GM12878 (cell line): ENCODE data around the gene CSTB. TPM values are rescaled to one million over a fixed set of nuclear protein-coding genes. Genes with fewer than 3 reads are reported as not detected.

Experiments
- ATAC-seq: fragments of 200-7000 bp; cut with Tn5 transposase; 3 replicates; pipeline ENCODE4 v1.9.1; 2020; ENCODE audit warnings: mild to moderate bottlenecking, moderate library complexity
- Bru-seq: library from RNA; stranded (reverse); fragments of 400-500 nt; gene quantifications from one replicate; lab custom pipeline; 2021; lab: Mats Ljungman, UMichigan
- BruChase-seq, 2 experiments: library from RNA; stranded (reverse); fragments of 400-500 nt; gene quantifications; one replicate each; lab custom pipeline; 2021; lab: Mats Ljungman, UMichigan
- BruUV-seq: library from RNA; stranded (reverse); fragments of 400-500 nt; replicated peaks from 2 replicates; lab custom pipeline; 2021; lab: Mats Ljungman, UMichigan
- CTCF ChIA-PET: fragments of 300-600 bp; sonication (Branson Sonifier 250); formaldehyde crosslinking; extraction: SDS; loops from one replicate; lab custom pipeline; 2021; ENCODE audit warnings: inconsistent platforms; lab: Yijun Ruan, JAX
- POLR2A ChIA-PET: fragments of 350-600 bp; formaldehyde crosslinking; extraction: SDS; loops from one replicate; lab custom pipeline; 2021; ENCODE audit warnings: inconsistent platforms; lab: Charles Lee
- RAD21 ChIA-PET: fragments of 300-600 bp; sonication (Branson Sonifier 250); formaldehyde crosslinking; loops from one replicate; lab custom pipeline; 2023; ENCODE audit warnings: antibody characterized with exemption; ENCODE audit not compliant: unreplicated experiment; lab: Charles Lee
- SMC1A ChIA-PET: fragments of 300-600 bp; sonication (Branson Sonifier 250); formaldehyde crosslinking; loops from one replicate; lab custom pipeline; 2023; ENCODE audit not compliant: unreplicated experiment, uncharacterized antibody; lab: Charles Lee
- DNase-seq: peaks from one replicate; pipeline ENCODE4 v3.0.0-alpha.2; 2011; ENCODE audit warnings: low read depth, low spot score
- FAIRE-seq: peaks from 3 replicates; lab custom pipeline; 2011; peaks lifted over from hg19 to GRCh38; lab: Jason Lieb, UNC
- H2AFZ ChIP-seq: 2 replicates; pipeline ENCODE4 v1.6.0; 2011; ENCODE audit warnings: low read depth, low read length, control low read depth; ENCODE audit not compliant: control insufficient read depth
- H3K27ac ChIP-seq: 2 replicates; pipeline ENCODE4 v1.5.1; 2011; ENCODE audit warnings: control low read depth; ENCODE audit not compliant: control insufficient read depth, insufficient read depth
- H3K27me3 ChIP-seq, 2 experiments: replicated peaks in 1 of 2; 2 replicates each; pipeline versions ENCODE4 v1.6.0 to v1.6.1; 2011; ENCODE audit warnings: low read length in 1 of 2; ENCODE audit not compliant: control insufficient read depth in 2 of 2, insufficient read depth in 2 of 2
- H3K36me3 ChIP-seq, 2 experiments: 2 replicates each; pipeline ENCODE4 v1.5.1; 2011; ENCODE audit warnings: low read length in 1 of 2; ENCODE audit not compliant: control insufficient read depth in 2 of 2, insufficient read depth in 2 of 2
- H3K4me1 ChIP-seq: 2 replicates; pipeline ENCODE4 v1.6.1; 2011; ENCODE audit warnings: mild to moderate bottlenecking, low read length, moderate library complexity, mixed read lengths; ENCODE audit not compliant: control insufficient read depth, insufficient read depth
- H3K4me2 ChIP-seq: 2 replicates; pipeline ENCODE4 v1.6.0; 2011; ENCODE audit warnings: control low read depth; ENCODE audit not compliant: control insufficient read depth, insufficient read depth
- H3K4me3 ChIP-seq: fragments of 200-600 bp; sonication (generic); 2 replicates; pipeline ENCODE4 v1.5.1; 2016
- H3K79me2 ChIP-seq: 2 replicates; pipeline ENCODE4 v1.6.0; 2011; ENCODE audit warnings: low read length; ENCODE audit not compliant: control insufficient read depth, insufficient read depth
- H3K9ac ChIP-seq: 2 replicates; pipeline ENCODE4 v1.8.0; 2011; ENCODE audit warnings: low read length, control low read depth, mixed read lengths; ENCODE audit not compliant: control insufficient read depth, insufficient read depth
- H3K9me3 ChIP-seq: replicated peaks from 3 replicates; pipeline ENCODE4 v1.5.1; 2011; ENCODE audit warnings: mild to moderate bottlenecking, low read length; ENCODE audit not compliant: control insufficient read depth, insufficient read depth
- H4K20me1 ChIP-seq: 2 replicates; pipeline ENCODE4 v1.6.0; 2011; ENCODE audit not compliant: control insufficient read depth, insufficient read depth
- BHLHE40 ChIP-seq, 2 experiments: fragments of 450-650 bp in 1 of 2; IDR thresholded peaks; 2 replicates each; pipeline ENCODE4 v1.6.1; 2011 to 2017; ENCODE audit warnings: low read depth in 2 of 2, borderline replicate concordance in 1 of 2, improper control_type of control experiment in 1 of 2, low read length in 1 of 2, mild to moderate bottlenecking in 1 of 2
- CEBPB ChIP-seq, 2 experiments: fragments of 150-350 bp in 1 of 2; IDR thresholded peaks; 2 replicates each; pipeline ENCODE4 v1.6.1; 2012 to 2014; ENCODE audit warnings: low read depth in 2 of 2, low read length in 2 of 2, borderline replicate concordance in 1 of 2, inconsistent platforms in 1 of 2
- FOXK2 ChIP-seq: fragments of 450-650 bp; IDR thresholded peaks from 2 replicates; pipeline ENCODE4 v1.6.1; 2017; ENCODE audit warnings: mild to moderate bottlenecking, moderate library complexity
- IRF4 ChIP-seq: IDR thresholded peaks from 2 replicates; pipeline ENCODE4 v1.6.1; 2011; ENCODE audit warnings: low read depth, low read length
- KLF5 ChIP-seq: fragments of 450-650 bp; IDR thresholded peaks from 2 replicates; pipeline ENCODE4 v1.6.1; 2014; ENCODE audit warnings: mild to moderate bottlenecking; ENCODE audit not compliant: partially characterized antibody
- MEF2B ChIP-seq: fragments of 450-650 bp; IDR thresholded peaks from 2 replicates; pipeline ENCODE4 v1.6.1; 2018; ENCODE audit warnings: mild to moderate bottlenecking, moderate library complexity; ENCODE audit not compliant: partially characterized antibody, poor library complexity, severe bottlenecking
- PML ChIP-seq: IDR thresholded peaks from 2 replicates; pipeline ENCODE4 v1.6.1; 2012; ENCODE audit warnings: low read length, inconsistent platforms
- POLR2A ChIP-seq: IDR thresholded peaks from 2 replicates; pipeline ENCODE4 v1.6.1; 2011; ENCODE audit warnings: low read depth, mild to moderate bottlenecking, low read length
- RBBP5 ChIP-seq: fragments of 200-600 bp; sonication (generic); conservative IDR thresholded peaks from 2 replicates; pipeline ENCODE4 v1.6.1; 2016
- SMAD1 ChIP-seq: fragments of 450-650 bp; IDR thresholded peaks from 2 replicates; pipeline ENCODE4 v1.6.1; 2018; ENCODE audit warnings: mild to moderate bottlenecking, low read depth; ENCODE audit not compliant: partially characterized antibody
- STAT1 ChIP-seq: fragments of 450-650 bp; conservative IDR thresholded peaks from 2 replicates; pipeline ENCODE4 v1.6.1; 2014; ENCODE audit warnings: antibody characterized with exemption, mild to moderate bottlenecking
- ZNF217 ChIP-seq: fragments of 450-650 bp; IDR thresholded peaks from 2 replicates; pipeline ENCODE4 v1.6.1; 2017; ENCODE audit warnings: antibody characterized with exemption, mild to moderate bottlenecking
- ZZZ3 ChIP-seq: IDR thresholded peaks from 2 replicates; pipeline ENCODE4 v1.6.1; 2011; ENCODE audit warnings: low read depth; ENCODE audit not compliant: control insufficient read depth, insufficient read length
- WGBS: methylation state at CpG from one replicate; pipeline ENCODE4 v1.1.6; 2016; ENCODE audit warnings: low lambda C conversion rate; ENCODE audit not compliant: insufficient replicate concordance, insufficient coverage; ENCODE audit errors: missing lambda C conversion rate; 5-methylcytosine and 5-hydroxymethylcytosine counted together
- in situ Hi-C: fragments of 300-500 bp; cut with MboI; formaldehyde crosslinking; loops from 9 replicates; pipeline ENCODE4 v1.14.3; 2018; ENCODE audit warnings: mixed read lengths
- intact Hi-C: fragments of 100-400 bp; cut with micrococcal nuclease; formaldehyde crosslinking; loops from one replicate; pipeline ENCODE4 v1.14.2; 2022; ENCODE audit not compliant: unreplicated experiment
- long read RNA-seq, 2 experiments: library from polyadenylated mRNA; unstranded; transcript quantifications; one replicate each; pipeline ENCODE4 v2.0.0, GENCODE V29; 2019 to 2020
- polyA minus RNA-seq, 3 experiments: library from RNA; depleted of rRNA, polyadenylated mRNA; stranded (reverse); fragments of >200 nt; gene quantifications; 2 replicates each; pipeline ENCODE4 v1.2.3, GENCODE V29; 2011
- polyA plus RNA-seq, 11 experiments: library from polyadenylated mRNA; depleted of rRNA in 4 of 11; unstranded in 6 of 11; stranded (reverse) in 5 of 11; fragments of >200 nt; fragmentation: Nextera tagmentation in 4 of 11; fragmentation: Illumina TruSeq in 1 of 11; extraction: Ambion mirVana in 4 of 11; extraction: Trizol in 1 of 11; gene quantifications; 1 replicate in 1 of 11; 2 replicates in 10 of 11; pipeline versions ENCODE4 v1.2.1 to v1.2.3, GENCODE V29; 2011 to 2016; ENCODE audit warnings: inconsistent platforms in 2 of 11, missing spikeins in 2 of 11, low read depth in 1 of 11
- total RNA-seq, 4 experiments: library from RNA; depleted of rRNA in 3 of 4; stranded (reverse); fragments of >200 nt in 3 of 4; fragmentation: Illumina TruSeq in 1 of 4; extraction: Trizol in 1 of 4; gene quantifications; 2 replicates each; pipeline versions ENCODE4 v1.2.1 to v1.2.3, GENCODE V29; 2013 to 2021
- TF ChIP-seq, protein P1 (sequence below): fragments of 450-650 bp; formaldehyde crosslinking; IDR thresholded peaks from 2 replicates; pipeline ENCODE4 v1.4.0; 2022; ENCODE audit warnings: mild to moderate bottlenecking, moderate library complexity

CSTB gene, protein sequence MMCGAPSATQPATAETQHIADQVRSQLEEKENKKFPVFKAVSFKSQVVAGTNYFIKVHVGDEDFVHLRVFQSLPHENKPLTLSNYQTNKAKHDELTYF
- total RNA-seq (2013; cell fraction: nucleolus; rRNA removed), result 9.7 and 10.0 TPM in 2 replicates
- total RNA-seq (2014; rRNA removed) (18.6 and 25.9 TPM in 2 replicates), total RNA-seq (2014; rRNA removed; fragmentation: Illumina TruSeq; extraction: Trizol) (20.4 and 20.6 TPM in 2 replicates), total RNA-seq (2021) (38.3 and 39.5 TPM in 2 replicates), polyA plus RNA-seq (2011; rRNA removed) (43.3 and 45.6 TPM in 2 replicates), polyA plus RNA-seq (2014; fragmentation: Illumina TruSeq; extraction: Trizol) (30.1 and 53.5 TPM in 2 replicates), polyA plus RNA-seq (2014; fragmentation: Nextera tagmentation; extraction: Ambion mirVana) (10 to 100 TPM; 12.5 to 20.2 TPM), polyA plus RNA-seq (2014; rRNA removed) (51.8 and 68.2 TPM in 2 replicates), polyA plus RNA-seq (2016; fragmentation: Nextera tagmentation; extraction: Ambion mirVana) (10 to 100 TPM; 82.3 to 82.7 TPM), polyA minus RNA-seq (2011; rRNA and poly(A)+ RNA removed) (31.5 and 36.7 TPM in 2 replicates), Bru-seq, nascent RNA (percentile 87 among the genes with signal in this experiment), BruChase-seq, experiment 1, labeled RNA remaining after a 6-hour chase (percentile 96 among the genes with signal in this experiment), BruChase-seq, experiment 2, labeled RNA remaining after a 2-hour chase (percentile 91 among the genes with signal in this experiment)
- polyA plus RNA-seq (2011; ENCODE audit: low read depth), result 42.8 TPM
- 75.9 and 87.5 TPM in 2 replicates for polyA plus RNA-seq (2011; cell fraction: cytosol; rRNA removed)
- 33.9 and 42.2 TPM in 2 replicates for polyA plus RNA-seq (2011; cell fraction: nucleus; rRNA removed)
- polyA plus RNA-seq (2012), result 56.7 and 57.9 TPM in 2 replicates
- 7.4 and 11.2 TPM in 2 replicates for polyA minus RNA-seq (2011; cell fraction: cytosol; rRNA and poly(A)+ RNA removed)
- 9.4 and 9.8 TPM in 2 replicates for polyA minus RNA-seq (2011; cell fraction: nucleus; rRNA and poly(A)+ RNA removed)
- long read RNA-seq, experiment 1, transcript CSTB-201 (3 exons, 2,164 nt), result major isoform, 71 of 71 reads
- long read RNA-seq, experiment 1, partial matches to known transcripts, result 0 of 71 reads
- long read RNA-seq, experiment 1, other reads (novel, unspliced or antisense), result 0 of 71 reads
- long read RNA-seq, experiment 2, transcript CSTB-201 (3 exons, 2,164 nt), result major isoform, 231 of 235 reads
- long read RNA-seq, experiment 2, partial matches to known transcripts, result 0 of 235 reads
- long read RNA-seq, experiment 2, other reads (novel, unspliced or antisense), result 1 of 235 reads

DNA sequence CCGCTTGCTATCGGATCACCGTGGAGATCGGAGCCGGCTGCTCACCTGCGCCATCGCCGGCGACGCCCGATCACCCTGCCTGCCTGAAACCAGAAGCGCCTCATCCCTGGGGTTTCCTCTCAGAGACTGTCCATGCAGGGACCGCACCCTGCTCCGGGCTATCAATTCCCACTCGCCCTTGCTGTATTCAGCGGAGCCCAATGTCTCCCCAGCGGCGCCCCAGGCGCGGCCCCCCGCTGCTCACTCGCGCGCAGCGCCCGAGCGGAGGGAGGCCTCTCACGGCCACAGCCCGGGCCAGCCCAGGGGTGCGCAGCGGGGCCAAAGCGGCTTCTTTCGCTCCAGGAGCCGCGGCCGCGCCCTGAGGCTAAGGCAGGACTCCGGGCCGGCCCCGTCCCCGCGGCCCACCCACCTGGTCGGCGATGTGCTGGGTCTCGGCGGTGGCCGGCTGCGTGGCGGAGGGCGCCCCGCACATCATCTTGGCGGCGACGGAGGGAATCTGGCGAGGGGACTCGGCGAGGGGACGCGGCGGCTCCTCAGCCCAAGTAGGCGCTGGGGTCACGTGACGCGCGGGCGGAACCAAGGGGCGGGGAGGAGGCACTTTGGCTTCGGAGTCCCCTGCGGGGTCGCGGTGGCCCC, at the start of gene CSTB:
Gene CSTB (minus strand): TSS at position 514 of the 636 bp plus-strand sequence. CDS start 39 bp downstream, at position 475.
- Histone ChIP-seq H3K27me3 (no peaks in the 10 kb centered on the region), H3K79me2 (peaks cover 10% of the 10 kb centered on the region), H2AFZ (peak within 1 kb of the TSS; percentile 71), H4K20me1 (no peaks in the 10 kb centered on the region), H3K27ac (peak within 1 kb of the TSS; percentile 58), H3K9me3 (peaks cover 2% of the 10 kb centered on the region; the same call in 1 of the 3 replicates), H3K4me1 (peaks cover 9% of the 10 kb centered on the region), H3K4me2 (peak within 1 kb of the TSS; percentile 92), H3K36me3 (peaks cover 2 to 5% of the 10 kb centered on the region in 2 experiments; a peak in 2 of 4 replicates), H3K9ac (peak within 1 kb of the TSS; percentile 76), H3K4me3 (peak within 1 kb of the TSS; percentile 83)
- intact Hi-C loops, result loop anchor here (5.0 kb wide), 1 partner anchor 49 kb away; no protein-coding TSS in a partner anchor
- CTCF ChIA-PET, result no interaction called here
- in situ Hi-C loops, result no loop called here
- no TSS peak for BruUV-seq
- POLR2A ChIA-PET, result no interaction called here
- SMC1A ChIA-PET, result no interaction called here
- ATAC-seq (peak; percentile 77), FAIRE-seq (no peak), DNase-seq (no peak)
- WGBS, result 5% methylated on average over 37 of the region's 71 CpGs
- RAD21 ChIA-PET, result no interaction called here
- TF ChIP-seq, protein P1, sequence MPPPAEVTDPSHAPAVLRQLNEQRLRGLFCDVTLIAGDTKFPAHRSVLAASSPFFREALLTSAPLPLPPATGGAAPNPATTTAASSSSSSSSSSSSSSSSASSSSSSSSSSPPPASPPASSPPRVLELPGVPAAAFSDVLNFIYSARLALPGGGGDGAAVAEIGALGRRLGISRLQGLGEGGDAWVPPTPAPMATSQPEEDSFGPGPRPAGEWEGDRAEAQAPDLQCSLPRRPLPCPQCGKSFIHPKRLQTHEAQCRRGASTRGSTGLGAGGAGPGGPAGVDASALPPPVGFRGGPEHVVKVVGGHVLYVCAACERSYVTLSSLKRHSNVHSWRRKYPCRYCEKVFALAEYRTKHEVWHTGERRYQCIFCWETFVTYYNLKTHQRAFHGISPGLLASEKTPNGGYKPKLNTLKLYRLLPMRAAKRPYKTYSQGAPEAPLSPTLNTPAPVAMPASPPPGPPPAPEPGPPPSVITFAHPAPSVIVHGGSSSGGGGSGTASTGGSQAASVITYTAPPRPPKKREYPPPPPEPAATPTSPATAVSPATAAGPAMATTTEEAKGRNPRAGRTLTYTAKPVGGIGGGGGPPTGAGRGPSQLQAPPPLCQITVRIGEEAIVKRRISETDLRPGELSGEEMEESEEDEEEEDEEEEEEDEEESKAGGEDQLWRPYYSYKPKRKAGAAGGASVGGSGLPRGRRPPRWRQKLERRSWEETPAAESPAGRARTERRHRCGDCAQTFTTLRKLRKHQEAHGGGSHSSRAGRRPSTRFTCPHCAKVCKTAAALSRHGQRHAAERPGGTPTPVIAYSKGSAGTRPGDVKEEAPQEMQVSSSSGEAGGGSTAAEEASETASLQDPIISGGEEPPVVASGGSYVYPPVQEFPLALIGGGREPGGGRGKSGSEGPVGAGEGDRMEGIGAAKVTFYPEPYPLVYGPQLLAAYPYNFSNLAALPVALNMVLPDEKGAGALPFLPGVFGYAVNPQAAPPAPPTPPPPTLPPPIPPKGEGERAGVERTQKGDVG (CRISPR knock-in tag), result no peak
- TF ChIP-seq SMAD1 (no peak), PML (no peak), ZZZ3 (no peak), CEBPB (IDR thresholded peaks at IDR 0.05; ENCODE audit: borderline replicate concordance in 1 of 2, low read depth in 2 of 2, low read length in 2 of 2) (no peak), FOXK2 (peak; percentile 90), RBBP5 (no peak), MEF2B (no peak), ZNF217 (peak; percentile 42; the same call in 1 of the 2 replicates), STAT1 (no peak), POLR2A (peak; percentile 95), BHLHE40 (IDR thresholded peaks at IDR 0.05; ENCODE audit: borderline replicate concordance in 1 of 2, low read depth in 2 of 2, low read length in 1 of 2) (peak; percentile 91 to 98), KLF5 (peak; percentile 95), IRF4 (no peak)
